Measurements from ENCODE around the gene PRKCSH. TPM values are rescaled to one million over a fixed set of nuclear protein-coding genes. Genes with fewer than 3 reads are reported as not detected.
"Not testable (repeated sequence)": the region's sequence is repeated elsewhere in the genome, so short reads cannot be mapped to it uniquely, and the experiment has no call there.

PRKCSH gene
- total RNA-seq, 2 experiments from 2014 or later = 95.6 to 271 TPM

DNA sequence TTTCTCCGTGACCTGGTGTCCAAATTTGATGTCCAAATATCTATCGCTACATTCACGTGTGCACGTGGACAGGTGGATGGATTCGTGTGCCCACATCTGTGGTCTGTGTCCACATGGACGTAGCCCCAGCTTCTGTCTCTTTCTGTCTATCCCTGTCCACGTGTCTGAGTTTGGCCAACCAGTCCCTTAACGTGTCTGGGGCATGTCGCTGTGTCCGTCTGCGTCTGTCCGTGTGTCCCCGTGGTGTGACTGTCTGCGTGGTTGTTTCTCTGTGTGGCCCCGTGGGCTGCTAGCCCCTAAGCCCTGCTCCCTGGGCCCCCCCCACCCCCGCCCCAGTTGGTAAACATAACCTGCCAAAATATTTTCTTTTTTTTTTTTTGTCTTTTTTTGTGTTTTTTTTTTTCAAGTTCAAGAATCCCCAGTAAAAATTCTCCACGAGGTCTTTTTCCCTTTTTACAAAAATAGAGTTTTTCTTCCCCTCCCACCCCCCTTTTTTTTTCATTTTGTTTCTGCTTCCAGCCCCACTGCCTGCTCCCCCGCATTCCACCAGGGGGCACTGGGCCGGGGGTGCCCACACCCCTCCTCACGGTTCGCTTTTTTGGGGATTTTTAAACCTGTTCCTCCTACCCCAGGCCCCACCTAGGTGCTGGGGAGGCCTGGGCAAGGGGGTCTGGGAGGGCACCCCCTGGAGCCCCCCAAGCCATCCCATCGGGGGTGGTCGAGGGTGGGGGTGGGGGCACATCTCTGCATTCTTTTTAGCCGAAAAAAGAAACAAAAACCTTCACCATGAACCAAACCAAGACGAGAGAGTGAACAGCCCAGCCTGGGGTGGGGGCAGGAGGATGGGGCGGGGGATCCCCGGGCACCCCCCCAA, 18.3 kb downstream of the PRKCSH start:
- ChIA-PET POLR2A (no interaction called here), CTCF (ENCODE audit: unreplicated experiment) (no interaction called here)
- TF ChIP-seq CTCF (conservative IDR thresholded peaks at IDR 0.05; ENCODE audit: low read length) (peak; percentile 87), EZH2phosphoT487 (IDR thresholded peaks at IDR 0.05; ENCODE audit: borderline replicate concordance, low read depth, low read length) (no peak)
- H4K20me1 ChIP-seq (ENCODE audit: insufficient read depth, low read length) = no peaks in the 10 kb centered on the region
- H3K4me3 ChIP-seq (ENCODE audit: low read depth, low read length, poor library complexity, severe bottlenecking) = no peak overlapping the region
- no peak overlapping the region for H3K4me2 ChIP-seq (ENCODE audit: low read length)
- H2AFZ ChIP-seq (ENCODE audit: low read length) = no peak overlapping the region
- no peak overlapping the region for H3K27ac ChIP-seq (ENCODE audit: low read depth, low read length, poor library complexity, severe bottlenecking)
- BruUV-seq (replicated peaks) = no TSS peak
- no peaks in the 10 kb centered on the region for H3K79me2 ChIP-seq (ENCODE audit: insufficient read depth, low read depth, low read length)
- no peaks in the 10 kb centered on the region for H3K9me3 ChIP-seq (ENCODE audit: low read length)
- peak; percentile 44 for DNase-seq (ENCODE audit: low spot score)
- H3K4me1 ChIP-seq (ENCODE audit: insufficient read depth, low read length, poor library complexity, severe bottlenecking) = peaks cover 12% of the 10 kb centered on the region
- intact Hi-C loops (cut with micrococcal nuclease; ENCODE audit: unreplicated experiment) = loop anchor here (2.0 kb wide), 1 partner anchor 29 kb away; no protein-coding TSS in a partner anchor
- no peaks in the 10 kb centered on the region for H3K9me2 ChIP-seq (ENCODE audit: insufficient read depth, low read length)
- peaks cover 21% of the 10 kb centered on the region for H3K36me3 ChIP-seq (ENCODE audit: insufficient read depth, low read length)

DNA sequence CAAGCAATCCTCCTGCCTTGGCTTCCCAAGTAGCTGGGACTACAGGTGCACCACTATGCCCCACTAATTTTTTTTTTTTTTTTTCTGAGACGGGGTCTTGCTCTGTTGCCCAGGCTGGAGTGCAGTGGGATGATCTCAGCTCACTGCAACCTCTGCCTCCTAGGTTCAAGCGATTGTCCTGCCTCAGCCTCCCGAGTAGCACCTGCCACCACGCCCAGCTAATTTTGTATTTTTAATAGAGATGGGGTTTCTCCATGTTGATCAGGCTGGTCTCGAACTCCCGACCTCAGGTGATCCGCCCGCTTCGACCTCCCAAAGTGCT, 19.8 kb downstream of the PRKCSH start:
- intact Hi-C loops (cut with micrococcal nuclease; ENCODE audit: unreplicated experiment); H3K9me2 ChIP-seq (ENCODE audit: insufficient read depth, low read length); H4K20me1 ChIP-seq (ENCODE audit: insufficient read depth, low read length); BruUV-seq (replicated peaks); CTCF ChIA-PET (ENCODE audit: unreplicated experiment); H3K4me3 ChIP-seq (ENCODE audit: low read depth, low read length, poor library complexity, severe bottlenecking); H3K27ac ChIP-seq (ENCODE audit: low read depth, low read length, poor library complexity, severe bottlenecking); POLR2A ChIA-PET; H2AFZ ChIP-seq (ENCODE audit: low read length); H3K79me2 ChIP-seq (ENCODE audit: insufficient read depth, low read depth, low read length); H3K9me3 ChIP-seq (ENCODE audit: low read length); DNase-seq (ENCODE audit: low spot score); H3K36me3 ChIP-seq (ENCODE audit: insufficient read depth, low read length); H3K4me2 ChIP-seq (ENCODE audit: low read length): not testable (repeated sequence)
- H3K4me1 ChIP-seq (ENCODE audit: insufficient read depth, low read length, poor library complexity, severe bottlenecking) = peaks cover 12% of the 10 kb centered on the region

- no peak overlapping the region for H3K4me2 ChIP-seq (ENCODE audit: low read length)
- no peaks in the 10 kb centered on the region for H4K20me1 ChIP-seq (ENCODE audit: insufficient read depth, low read length)
- intact Hi-C loops (cut with micrococcal nuclease; ENCODE audit: unreplicated experiment) = no loop called here
- no peak for DNase-seq (ENCODE audit: low spot score)
- H3K4me3 ChIP-seq (ENCODE audit: low read depth, low read length, poor library complexity, severe bottlenecking) = no peak overlapping the region
- no peaks in the 10 kb centered on the region for H3K36me3 ChIP-seq (ENCODE audit: insufficient read depth, low read length)
- BruUV-seq (replicated peaks) = no TSS peak
- ChIA-PET CTCF (ENCODE audit: unreplicated experiment) (no interaction called here), POLR2A (no interaction called here)
- TF ChIP-seq CTCF (conservative IDR thresholded peaks at IDR 0.05; ENCODE audit: low read length) (no peak), EZH2phosphoT487 (IDR thresholded peaks at IDR 0.05; ENCODE audit: borderline replicate concordance, low read depth, low read length) (no peak)
- no peak overlapping the region for H3K27ac ChIP-seq (ENCODE audit: low read depth, low read length, poor library complexity, severe bottlenecking)
- no peak overlapping the region for H2AFZ ChIP-seq (ENCODE audit: low read length)
- no peaks in the 10 kb centered on the region for H3K79me2 ChIP-seq (ENCODE audit: insufficient read depth, low read depth, low read length)
- H3K4me1 ChIP-seq (ENCODE audit: insufficient read depth, low read length, poor library complexity, severe bottlenecking) = peaks cover 8% of the 10 kb centered on the region
- no peaks in the 10 kb centered on the region for H3K9me2 ChIP-seq (ENCODE audit: insufficient read depth, low read length)
- no peaks in the 10 kb centered on the region for H3K9me3 ChIP-seq (ENCODE audit: low read length)
These were observed 21.2 kb downstream of the PRKCSH start for GRCh38 chr19:11456659-11457058.
